Endothelial cell of umbilical vein (primary cell): ENCODE results near the gene OBP2B. TPM values are rescaled to one million over a fixed set of nuclear protein-coding genes. Genes with fewer than 3 reads are reported as not detected.

Source experiments
- BruUV-seq: library from RNA; stranded (reverse); fragments of 400-500 nt; replicated peaks from 2 replicates; lab custom pipeline; 2021; lab: Mats Ljungman, UMichigan
- CTCF ChIA-PET: fragments of 300-600, 350-600 bp; sonication (Branson Sonifier 250); formaldehyde crosslinking; loops from one replicate; lab custom pipeline; 2021; ENCODE audit warnings: antibody characterized with exemption, inconsistent platforms; lab: Charles Lee
- POLR2A ChIA-PET: fragments of 300-600, 350-600 bp; sonication (Branson Sonifier 250); formaldehyde crosslinking; loops from one replicate; lab custom pipeline; 2021; ENCODE audit warnings: antibody characterized with exemption, inconsistent platforms; lab: Charles Lee
- DNase-seq: peaks from one replicate; pipeline ENCODE4 v3.0.0-alpha.2; 2011; ENCODE audit warnings: low read depth, low spot score
- FAIRE-seq: peaks from 2 replicates; lab custom pipeline; 2011; peaks lifted over from hg19 to GRCh38; lab: Jason Lieb, UNC
- H2AFZ ChIP-seq: 2 replicates; pipeline ENCODE4 v1.6.0; 2012; ENCODE audit warnings: low read depth, low read length, control low read depth, inconsistent platforms
- H3K27ac ChIP-seq: 2 replicates; pipeline ENCODE4 v1.5.1; 2011; ENCODE audit warnings: low read depth, mild to moderate bottlenecking, control low read depth, low read length, moderate library complexity; ENCODE audit not compliant: insufficient read depth
- H3K27me3 ChIP-seq, 2 experiments: 2 replicates each; pipeline versions ENCODE4 v1.6.0 to v1.6.1; 2011; ENCODE audit warnings: low read length in 2 of 2, mixed read lengths in 1 of 2; ENCODE audit not compliant: control insufficient read depth in 2 of 2, insufficient read depth in 2 of 2
- H3K36me3 ChIP-seq, 2 experiments: 2 replicates in 1 of 2; 3 replicates in 1 of 2; pipeline ENCODE4 v1.5.1; 2011; ENCODE audit warnings: low read length in 2 of 2, mild to moderate bottlenecking in 1 of 2, moderate library complexity in 1 of 2; ENCODE audit not compliant: control insufficient read depth in 2 of 2, insufficient read depth in 2 of 2; ENCODE audit errors: extremely low read depth in 1 of 2
- H3K4me1 ChIP-seq: 3 replicates; pipeline ENCODE4 v1.5.1; 2011; ENCODE audit warnings: mild to moderate bottlenecking, low read length; ENCODE audit not compliant: control insufficient read depth, insufficient read depth; ENCODE audit errors: extremely low read depth
- H3K4me2 ChIP-seq: 2 replicates; pipeline ENCODE4 v1.6.1; 2011; ENCODE audit warnings: low read length, control low read depth, mixed read lengths; ENCODE audit not compliant: insufficient read depth
- H3K4me3 ChIP-seq, 3 experiments: fragments of 200-600 bp in 1 of 3; sonication (generic), shearing (Covaris generic) in 1 of 3; replicated peaks in 1 of 3; 2 replicates each; pipeline ENCODE4 v1.5.1; 2011 to 2016; ENCODE audit warnings: control low read depth in 3 of 3, low read length in 3 of 3, mild to moderate bottlenecking in 2 of 3, inconsistent platforms in 1 of 3, low read depth in 1 of 3, moderate library complexity in 1 of 3; ENCODE audit not compliant: insufficient read depth in 1 of 3
- H3K79me2 ChIP-seq: 2 replicates; pipeline ENCODE4 v1.6.0; 2012; ENCODE audit warnings: low read length, inconsistent platforms; ENCODE audit not compliant: control insufficient read depth, insufficient read depth
- H3K9ac ChIP-seq: replicated peaks from 2 replicates; pipeline ENCODE3; 2011; ENCODE audit warnings: low read length, control low read depth; ENCODE audit not compliant: insufficient read depth; ENCODE audit errors: extremely low read depth
- H3K9me1 ChIP-seq: replicated peaks from 3 replicates; pipeline ENCODE4 v1.6.0; 2011; ENCODE audit warnings: mild to moderate bottlenecking, low read length; ENCODE audit not compliant: control insufficient read depth, insufficient read depth; ENCODE audit errors: extremely low read depth
- H3K9me3 ChIP-seq: replicated peaks from 2 replicates; pipeline ENCODE4 v1.5.1; 2012; ENCODE audit warnings: low read length, inconsistent platforms; ENCODE audit not compliant: control insufficient read depth, insufficient read depth
- H4K20me1 ChIP-seq: replicated peaks from 2 replicates; pipeline ENCODE3; 2011; ENCODE audit warnings: mild to moderate bottlenecking, low read length; ENCODE audit not compliant: control insufficient read depth, insufficient read depth; ENCODE audit errors: extremely low read depth
- CTCF ChIP-seq, 2 donors: IDR thresholded peaks; 1 replicate in 1 of 2; 2 replicates in 1 of 2; pipeline ENCODE4 v1.5.1; 2011; ENCODE audit warnings: low read length in 2 of 2, mild to moderate bottlenecking in 2 of 2, moderate library complexity in 2 of 2, control low read depth in 1 of 2, inconsistent platforms in 1 of 2, low read depth in 1 of 2; ENCODE audit not compliant: insufficient read depth in 1 of 2; ENCODE audit errors: extremely low read depth in 1 of 2
- EZH2 ChIP-seq: IDR thresholded peaks from 2 replicates; pipeline ENCODE4 v1.6.1; 2012; ENCODE audit warnings: borderline replicate concordance, low read depth, mild to moderate bottlenecking, moderate library complexity, low read length, inconsistent platforms; ENCODE audit not compliant: severe bottlenecking
- FOS ChIP-seq: IDR thresholded peaks from 2 replicates; pipeline ENCODE4 v1.6.1; 2011; ENCODE audit warnings: mild to moderate bottlenecking, low read length, moderate library complexity, borderline replicate concordance; ENCODE audit not compliant: insufficient read depth
- GATA2 ChIP-seq: IDR thresholded peaks from 2 replicates; pipeline ENCODE4 v1.7.0; 2011; ENCODE audit warnings: low read depth, mild to moderate bottlenecking, moderate library complexity, mixed read lengths, low read length; ENCODE audit not compliant: insufficient read length, insufficient read depth
- JUN ChIP-seq: IDR thresholded peaks from 2 replicates; pipeline ENCODE4 v1.6.1; 2011; ENCODE audit warnings: borderline replicate concordance, low read depth; ENCODE audit not compliant: insufficient read length, insufficient read depth
- MAX ChIP-seq: IDR thresholded peaks from 2 replicates; pipeline ENCODE4 v1.6.1; 2011; ENCODE audit not compliant: insufficient read depth, insufficient read length
- MYC ChIP-seq: IDR thresholded peaks from one replicate; pipeline ENCODE4 v1.6.1; 2011; ENCODE audit warnings: mild to moderate bottlenecking, low read depth, low read length
- POLR2A ChIP-seq: IDR thresholded peaks from 2 replicates; pipeline ENCODE4 v1.6.1; 2012; ENCODE audit warnings: low read depth, mild to moderate bottlenecking, control low read depth, low read length
- POLR2AphosphoS5 ChIP-seq: IDR thresholded peaks from 2 replicates; pipeline ENCODE4 v1.6.1; 2012; ENCODE audit warnings: low read depth, mild to moderate bottlenecking, control low read depth, low read length, moderate library complexity; ENCODE audit not compliant: insufficient read depth
- dilution Hi-C: fragments of 300-500 bp; cut with MboI; formaldehyde crosslinking; loops from one replicate; pipeline ENCODE4 v1.15.0; 2019; ENCODE audit warnings: low sequenced_read_pairs; ENCODE audit not compliant: extremely low pct_ligation_motif_present
- intact Hi-C: fragments of 100-400 bp; cut with micrococcal nuclease; formaldehyde crosslinking; loops from one replicate; pipeline ENCODE4 v1.10.0; 2022
- polyA plus RNA-seq, 4 experiments: library from polyadenylated mRNA; depleted of rRNA in 3 of 4; stranded (reverse) in 3 of 4; unstranded in 1 of 4; fragments of >200 nt; gene quantifications; 2 replicates each; pipeline versions ENCODE4 v1.2.1 to v1.2.3, GENCODE V29; 2011 to 2012; ENCODE audit warnings: missing spikeins in 1 of 4
- total RNA-seq: library from RNA; stranded (reverse); gene quantifications from 2 replicates; pipeline ENCODE4 v1.2.3, GENCODE V29; 2021

The OBP2B gene
- total and polyA plus RNA-seq, 2 donors (not counting 3 experiments of a cell fraction or from before 2014, with no cell fraction given), result not detected

- TF ChIP-seq MAX (no peak), EZH2 (no peak), MYC (no peak), CTCF (IDR thresholded peaks at IDR 0.05; ENCODE audit: extremely low read depth in 1 of 2, insufficient read depth in 1 of 2, low read depth in 1 of 2, low read length in 2 of 2) (no peak), FOS (no peak), POLR2A (no peak), GATA2 (no peak), POLR2AphosphoS5 (no peak), JUN (no peak)
- H3K36me3 ChIP-seq, result no peaks in the 10 kb centered on the region
- H2AFZ ChIP-seq, result peak overlapping the region; percentile 1
- H3K9ac ChIP-seq, result no peak overlapping the region
- H3K4me1 ChIP-seq, result no peaks in the 10 kb centered on the region
- H3K9me1 ChIP-seq, result no peaks in the 10 kb centered on the region
- H3K4me2 ChIP-seq, result no peak overlapping the region
- H3K9me3 ChIP-seq, result no peaks in the 10 kb centered on the region
- ChIA-PET POLR2A (no interaction called here), CTCF (interaction anchor here (1.2 to 1.6 kb wide), 2 partner anchors 14 to 178 kb away, joined by 4 to 5 read pairs; no protein-coding TSS in a partner anchor)
- no TSS peak for BruUV-seq
- no peak for DNase-seq
- peaks cover 0 to 4% of the 10 kb centered on the region in 2 experiments for H3K27me3 ChIP-seq
- H3K79me2 ChIP-seq, result no peaks in the 10 kb centered on the region
- dilution Hi-C loops (no loop called here), intact Hi-C loops (no loop called here)
- H3K4me3 ChIP-seq, result no peak overlapping the region
- no peak overlapping the region for H3K27ac ChIP-seq
- no peak for FAIRE-seq
- H4K20me1 ChIP-seq, result no peaks in the 10 kb centered on the region
Measured at GRCh38 chr9:133199648-133200321, 9.3 kb downstream of the OBP2B start.
